Activated T-cell treated with anti-CD3 and anti-CD28 coated beads for 1 hour (primary cell): ENCODE data around the gene KLHL17.
"Not testable (repeated sequence)": the region's sequence is repeated elsewhere in the genome, so short reads cannot be mapped to it uniquely, and the experiment has no call there.

Source experiments
- DNase-seq: peaks from one replicate; pipeline ENCODE4 v3.0.0-alpha.2; 2020; ENCODE audit warnings: low read depth

Gene KLHL17

DNA sequence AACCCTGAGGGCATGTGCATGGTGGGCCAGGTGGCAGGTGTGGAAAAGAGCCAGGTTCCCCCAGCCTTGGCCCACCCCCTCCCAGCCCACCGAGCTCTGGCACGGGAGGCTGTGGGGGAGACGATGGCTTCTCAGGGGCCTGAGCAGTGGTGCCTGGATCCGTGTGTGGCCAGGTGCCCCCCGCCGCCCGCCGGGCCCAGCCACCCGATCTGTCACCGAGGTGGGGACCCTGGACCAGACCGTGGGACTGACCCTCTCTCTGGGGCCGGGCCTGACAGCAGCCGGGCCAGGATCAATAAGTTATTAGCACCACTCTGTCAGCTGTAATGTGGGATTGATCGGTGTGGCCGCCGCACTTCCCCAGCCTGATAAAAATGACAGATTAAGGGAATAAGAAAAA, 22.9 kb upstream of the KLHL17 start:
- no peak for DNase-seq

DNA sequence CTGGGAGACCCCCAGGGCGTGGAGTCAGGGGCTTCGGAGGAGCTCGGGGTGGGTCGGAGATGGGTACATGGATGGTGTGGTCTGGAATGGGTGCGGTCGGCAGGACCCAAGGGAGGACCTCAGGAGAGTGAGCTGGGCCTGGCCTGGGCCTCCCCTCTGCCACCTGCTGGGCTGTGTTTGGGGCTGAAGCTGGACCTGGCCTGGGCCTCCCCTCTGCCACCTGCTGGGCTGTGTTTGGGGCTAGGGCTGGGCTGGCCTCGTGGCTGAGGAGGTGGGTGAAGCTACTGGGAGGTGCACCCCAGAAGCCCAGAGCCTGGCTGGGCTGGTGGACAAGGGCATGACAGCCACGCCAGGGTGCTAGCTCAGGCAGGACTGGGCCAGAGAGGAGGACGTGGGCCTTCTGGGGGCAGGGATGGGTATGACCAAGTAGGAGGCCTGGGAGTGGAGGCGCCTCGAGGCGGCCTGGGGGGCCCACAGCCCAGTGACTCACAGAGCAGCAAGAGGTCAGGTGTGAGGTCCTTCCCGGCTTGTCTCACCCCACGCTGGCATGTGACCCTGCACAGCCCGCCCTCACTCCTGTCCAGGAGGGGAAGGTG, 22.2 kb upstream of the KLHL17 start:
- DNase-seq = no peak

DNA sequence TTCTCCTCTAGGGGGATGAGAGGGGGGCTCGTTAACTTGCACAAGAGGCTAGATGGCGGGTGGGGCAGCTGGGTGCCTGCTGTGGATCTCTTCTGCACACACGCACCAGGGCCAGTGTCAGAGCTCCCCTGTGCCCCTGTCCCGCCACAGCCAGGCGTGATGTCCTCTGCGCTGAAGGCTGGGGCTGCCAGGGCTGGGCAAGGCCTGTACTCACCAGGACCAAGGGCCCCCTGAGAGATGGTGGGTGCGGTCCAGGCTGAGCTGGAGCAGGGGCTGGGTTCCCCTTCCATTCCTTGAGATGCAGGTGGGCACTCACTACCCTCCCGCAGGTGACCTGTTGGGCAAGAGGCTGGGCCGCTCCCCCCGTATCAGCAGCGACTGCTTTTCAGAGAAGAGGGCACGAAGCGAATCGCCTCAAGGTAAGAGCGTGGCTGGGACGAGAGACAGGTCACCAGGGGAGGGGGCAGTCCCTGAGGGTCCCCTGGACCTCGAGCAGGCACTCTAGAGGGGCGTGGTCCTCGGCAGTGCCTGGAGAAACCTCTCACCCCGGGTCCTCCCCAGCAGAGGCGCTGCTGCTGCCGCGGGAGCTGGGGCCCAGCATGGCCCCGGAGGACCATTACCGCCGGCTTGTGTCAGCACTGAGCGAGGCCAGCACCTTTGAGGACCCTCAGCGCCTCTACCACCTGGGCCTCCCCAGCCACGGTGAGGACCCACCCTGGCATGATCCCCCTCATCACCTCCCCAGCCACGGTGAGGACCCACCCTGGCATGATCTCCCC, 21.5 kb upstream of the KLHL17 start:
- no peak for DNase-seq

DNA sequence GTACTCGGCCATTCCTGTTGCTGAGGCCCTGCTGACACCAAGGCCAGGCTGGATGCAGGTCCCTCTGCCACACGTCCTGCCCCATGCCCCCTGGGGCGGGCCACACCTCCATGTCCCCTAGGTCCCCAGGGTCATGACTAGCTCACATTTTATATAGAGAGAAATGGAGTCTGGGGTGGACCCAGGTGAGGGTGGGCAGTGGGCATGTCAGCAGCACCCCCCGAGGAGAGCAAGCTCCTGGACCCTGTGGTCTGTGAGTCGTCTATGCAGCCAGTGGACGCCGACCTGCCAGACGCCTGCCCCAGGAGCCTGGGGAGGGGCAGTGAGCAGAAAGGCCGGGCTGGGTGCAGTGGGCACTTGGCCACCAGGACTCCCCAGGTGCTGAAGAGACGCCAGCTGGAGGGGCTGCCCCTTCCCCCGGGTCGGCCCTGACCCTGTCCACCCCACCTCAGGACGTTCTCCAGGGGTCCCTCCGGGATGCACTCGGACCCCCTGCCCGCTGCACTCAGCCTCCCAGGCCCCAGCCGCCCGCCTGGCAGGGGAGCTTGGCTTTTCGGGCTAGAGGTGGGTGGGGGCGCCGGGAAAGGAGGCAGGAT, 20.8 kb upstream of the KLHL17 start:
- DNase-seq = no peak

DNA sequence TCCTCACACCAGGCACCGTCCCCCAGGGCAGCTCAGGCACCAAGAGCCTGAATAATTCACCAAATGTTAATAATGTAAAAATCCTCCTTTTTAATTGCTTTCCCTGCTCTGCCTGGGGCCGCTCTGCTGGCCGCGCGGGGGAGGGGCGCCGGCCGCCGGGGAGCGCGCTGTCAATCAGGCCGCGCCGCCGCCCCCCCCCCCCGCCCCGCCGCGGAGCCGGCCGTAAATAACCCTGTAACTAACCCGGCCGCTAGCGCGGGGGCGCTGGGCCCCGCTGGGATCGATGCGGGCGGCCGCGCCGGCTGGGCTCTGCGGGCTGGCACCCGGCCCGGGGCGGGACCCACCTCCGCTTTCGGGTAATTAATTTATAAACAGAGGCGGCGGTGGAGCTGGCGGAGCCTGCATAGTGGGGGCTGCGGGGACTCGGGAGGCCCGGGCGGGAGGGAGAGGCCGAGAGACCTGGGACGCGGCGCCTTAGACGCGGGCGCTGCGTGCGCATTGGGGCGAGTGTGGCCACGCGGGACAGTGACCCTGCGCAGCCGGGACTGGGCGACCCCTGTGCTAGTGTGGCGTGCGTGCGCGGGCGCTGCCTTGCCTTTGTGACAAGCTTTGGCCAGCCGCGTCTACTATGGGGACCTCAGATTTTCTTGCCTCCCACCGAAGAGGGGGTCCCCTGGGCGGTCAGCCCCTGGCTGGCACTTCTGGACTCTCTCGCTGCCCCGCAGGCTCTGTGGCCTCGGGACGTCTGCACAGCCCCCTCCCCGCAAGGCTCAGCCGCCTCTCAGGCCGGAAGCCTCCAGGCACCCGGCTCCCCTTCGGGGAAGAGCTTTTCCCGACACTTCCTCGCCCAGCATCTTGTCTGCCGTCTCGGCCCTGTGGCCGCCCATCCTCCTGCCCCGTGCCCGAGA, 20.0 kb upstream of the KLHL17 start:
- DNase-seq = no peak

DNA sequence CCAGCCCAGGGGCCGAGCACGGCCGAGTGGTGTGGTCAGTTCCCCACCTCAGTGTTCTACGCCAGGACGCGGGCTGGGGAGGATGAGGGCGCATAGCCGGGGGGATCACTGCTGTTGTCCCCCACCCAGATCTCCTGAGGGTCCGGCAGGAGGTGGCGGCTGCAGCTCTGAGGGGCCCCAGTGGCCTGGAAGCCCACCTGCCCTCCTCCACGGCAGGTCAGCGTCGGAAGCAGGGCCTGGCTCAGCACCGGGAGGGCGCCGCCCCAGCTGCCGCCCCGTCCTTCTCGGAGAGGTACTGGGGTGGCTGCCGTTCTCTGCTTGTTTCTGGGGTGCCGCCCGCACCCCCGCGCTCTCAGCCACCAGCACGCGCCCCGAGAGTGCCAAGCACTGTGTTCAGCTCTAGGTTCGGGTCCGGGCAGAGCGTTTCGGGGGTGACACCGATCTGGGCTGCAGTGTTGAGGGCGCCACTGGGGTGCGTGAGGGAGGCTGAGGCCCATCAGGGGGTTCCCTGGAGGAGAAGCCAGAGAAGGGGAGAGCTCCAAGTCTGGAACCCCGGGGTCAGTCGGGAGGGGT, 19.3 kb upstream of the KLHL17 start:
- no peak for DNase-seq

DNA sequence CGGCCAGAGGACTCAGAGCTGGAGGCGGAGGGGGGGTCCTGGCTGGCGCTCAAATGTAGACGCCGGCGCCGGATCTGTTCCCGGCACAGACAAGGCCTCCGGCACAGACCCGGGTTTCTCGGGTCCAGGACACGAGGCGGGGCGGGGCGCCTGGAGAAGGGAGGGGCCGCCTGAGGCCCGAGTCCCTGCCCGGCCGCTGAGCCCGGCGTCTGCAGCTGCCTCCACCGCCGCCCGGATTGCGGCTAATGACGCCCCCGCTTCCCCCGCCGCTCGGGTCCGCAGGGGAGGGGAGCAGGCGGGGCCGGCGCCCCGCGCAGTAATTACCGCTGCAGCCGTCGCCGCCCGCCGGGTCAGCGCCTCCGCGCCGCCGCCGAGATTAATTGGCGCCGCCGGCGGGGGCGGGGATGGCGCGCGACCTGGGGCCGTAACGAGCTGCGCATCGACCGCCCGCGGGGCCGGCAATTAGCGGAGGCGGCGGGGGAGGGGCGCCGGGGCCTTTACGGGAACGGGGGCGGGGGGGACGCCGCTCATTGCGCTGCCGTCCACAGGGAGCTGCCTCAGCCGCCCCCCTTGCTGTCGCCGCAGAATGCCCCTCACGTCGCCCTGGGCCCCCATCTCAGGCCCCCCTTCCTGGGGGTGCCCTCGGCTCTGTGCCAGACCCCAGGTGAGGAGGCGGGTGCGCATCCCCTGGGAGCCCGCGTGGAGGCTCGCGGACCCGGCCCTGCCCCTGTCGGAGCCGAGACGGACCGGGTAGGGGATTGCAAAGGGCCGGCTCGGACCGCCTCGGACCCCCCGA, 18.6 kb upstream of the KLHL17 start:
- no peak for DNase-seq

DNA sequence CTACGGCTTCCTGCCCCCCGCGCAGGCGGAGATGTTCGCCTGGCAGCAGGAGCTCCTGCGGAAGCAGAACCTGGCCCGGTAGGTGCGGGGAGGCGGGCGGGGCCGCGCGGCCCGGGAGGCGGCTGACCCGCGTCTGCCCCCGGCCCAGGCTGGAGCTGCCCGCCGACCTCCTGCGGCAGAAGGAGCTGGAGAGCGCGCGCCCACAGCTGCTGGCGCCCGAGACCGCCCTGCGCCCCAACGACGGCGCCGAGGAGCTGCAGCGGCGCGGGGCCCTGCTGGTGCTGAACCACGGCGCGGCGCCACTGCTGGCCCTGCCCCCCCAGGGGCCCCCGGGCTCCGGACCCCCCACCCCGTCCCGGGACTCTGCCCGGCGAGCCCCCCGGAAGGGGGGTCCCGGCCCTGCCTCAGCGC, 18.0 kb upstream of the KLHL17 start:
- DNase-seq = no peak

DNA sequence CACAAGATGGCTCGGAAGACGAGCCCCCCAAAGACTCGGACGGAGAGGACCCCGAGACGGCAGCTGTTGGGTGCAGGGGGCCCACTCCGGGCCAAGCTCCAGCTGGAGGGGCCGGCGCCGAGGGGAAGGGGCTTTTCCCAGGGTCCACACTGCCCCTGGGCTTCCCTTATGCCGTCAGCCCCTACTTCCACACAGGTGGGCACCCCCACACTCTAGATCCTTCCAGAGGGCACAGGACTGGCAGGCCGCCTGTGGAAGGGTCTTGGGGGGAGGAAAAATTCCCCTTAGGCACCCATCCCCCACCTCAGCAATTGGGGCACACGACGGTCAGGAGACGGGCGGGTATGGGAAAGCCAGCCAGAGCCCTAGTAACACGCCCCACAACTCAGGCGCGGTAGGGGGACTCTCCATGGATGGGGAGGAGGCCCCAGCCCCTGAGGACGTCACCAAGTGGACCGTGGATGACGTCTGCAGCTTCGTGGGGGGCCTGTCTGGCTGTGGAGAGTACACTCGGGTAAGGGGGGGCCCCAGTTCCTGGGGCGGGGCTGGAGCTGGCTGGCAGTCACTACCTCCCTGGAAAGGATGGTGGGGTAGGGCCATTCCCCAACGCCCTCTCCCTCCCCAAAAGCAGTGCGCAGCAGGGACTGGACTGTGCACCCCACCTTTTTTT, 17.4 kb upstream of the KLHL17 start:
- no peak for DNase-seq

DNA sequence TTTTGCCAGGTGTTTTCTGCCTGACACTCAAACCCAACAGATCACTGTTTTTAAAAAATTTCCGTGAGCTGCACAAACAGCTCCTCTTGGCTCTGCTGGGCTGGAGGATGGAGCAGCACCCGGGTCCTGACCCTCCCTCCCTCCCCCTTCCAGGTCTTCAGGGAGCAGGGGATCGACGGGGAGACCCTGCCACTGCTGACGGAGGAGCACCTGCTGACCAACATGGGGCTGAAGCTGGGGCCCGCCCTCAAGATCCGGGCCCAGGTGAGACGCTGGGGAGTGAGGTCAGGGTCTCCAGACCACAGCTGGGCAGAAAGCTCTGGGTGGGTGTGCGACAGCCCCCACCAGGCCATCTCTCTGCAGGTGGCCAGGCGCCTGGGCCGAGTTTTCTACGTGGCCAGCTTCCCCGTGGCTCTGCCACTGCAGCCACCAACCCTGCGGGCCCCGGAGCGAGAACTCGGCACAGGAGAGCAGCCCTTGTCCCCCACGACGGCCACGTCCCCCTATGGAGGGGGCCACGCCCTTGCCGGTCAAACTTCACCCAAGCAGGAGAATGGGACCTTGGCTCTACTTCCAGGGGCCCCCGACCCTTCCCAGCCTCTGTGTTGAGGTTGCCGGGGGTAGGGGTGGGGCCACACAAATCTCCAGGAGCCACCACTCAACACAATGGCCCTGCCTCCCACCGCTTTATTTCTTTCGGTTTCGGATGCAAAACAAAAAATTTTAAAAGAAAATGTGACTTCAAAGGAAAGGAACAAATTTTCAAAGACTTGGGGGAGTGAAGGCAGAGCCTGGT, 16.6 kb upstream of the KLHL17 start:
- no peak for DNase-seq

DNA sequence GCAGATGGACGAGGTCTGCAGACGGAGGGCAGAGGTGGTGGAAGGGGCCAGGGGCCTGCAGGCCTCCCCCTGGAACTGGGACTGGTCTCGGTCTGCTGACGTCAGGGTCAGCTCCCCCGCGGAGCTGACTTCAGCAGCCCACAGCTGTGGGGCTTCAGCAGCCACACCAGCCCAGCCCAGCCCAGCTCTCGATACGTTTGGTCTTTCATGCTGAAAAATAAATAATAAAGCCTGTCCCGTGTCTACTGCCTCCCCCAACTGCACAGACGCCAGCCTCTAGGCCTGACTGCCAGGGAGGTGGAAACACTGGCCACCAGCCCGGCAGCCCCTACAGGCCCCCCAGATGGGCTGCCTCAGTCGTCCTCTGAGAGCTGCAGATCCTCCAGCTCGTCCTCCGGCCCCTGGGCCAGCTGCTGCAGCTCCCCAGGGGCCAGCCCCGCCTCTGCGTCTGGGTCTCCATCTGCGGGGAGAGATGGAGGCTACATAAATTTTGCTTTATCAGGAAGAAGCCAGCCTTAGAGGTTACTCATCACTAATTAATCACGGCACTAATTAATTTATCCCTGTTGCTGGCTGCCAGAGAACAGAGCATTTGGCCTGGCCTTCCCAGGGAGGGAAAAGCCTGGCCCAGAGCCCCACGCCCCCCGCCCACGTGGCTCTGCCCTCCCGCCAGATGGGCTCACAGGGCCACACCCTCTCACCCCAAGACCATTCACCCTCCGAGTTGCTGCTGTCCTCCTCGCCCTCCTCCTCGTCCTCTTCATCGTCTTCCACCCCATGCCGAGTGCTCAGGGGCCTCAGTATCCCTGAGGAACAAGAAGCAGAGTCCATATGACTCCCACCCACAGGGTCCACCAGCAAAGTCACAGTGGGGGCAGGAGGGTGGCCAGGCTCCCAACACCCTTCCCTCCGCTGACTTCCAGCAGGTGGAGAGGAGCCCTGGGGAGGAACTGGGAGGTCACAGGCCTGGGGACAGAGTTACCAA, 15.8 kb upstream of the KLHL17 start:
- DNase-seq = no peak

DNA sequence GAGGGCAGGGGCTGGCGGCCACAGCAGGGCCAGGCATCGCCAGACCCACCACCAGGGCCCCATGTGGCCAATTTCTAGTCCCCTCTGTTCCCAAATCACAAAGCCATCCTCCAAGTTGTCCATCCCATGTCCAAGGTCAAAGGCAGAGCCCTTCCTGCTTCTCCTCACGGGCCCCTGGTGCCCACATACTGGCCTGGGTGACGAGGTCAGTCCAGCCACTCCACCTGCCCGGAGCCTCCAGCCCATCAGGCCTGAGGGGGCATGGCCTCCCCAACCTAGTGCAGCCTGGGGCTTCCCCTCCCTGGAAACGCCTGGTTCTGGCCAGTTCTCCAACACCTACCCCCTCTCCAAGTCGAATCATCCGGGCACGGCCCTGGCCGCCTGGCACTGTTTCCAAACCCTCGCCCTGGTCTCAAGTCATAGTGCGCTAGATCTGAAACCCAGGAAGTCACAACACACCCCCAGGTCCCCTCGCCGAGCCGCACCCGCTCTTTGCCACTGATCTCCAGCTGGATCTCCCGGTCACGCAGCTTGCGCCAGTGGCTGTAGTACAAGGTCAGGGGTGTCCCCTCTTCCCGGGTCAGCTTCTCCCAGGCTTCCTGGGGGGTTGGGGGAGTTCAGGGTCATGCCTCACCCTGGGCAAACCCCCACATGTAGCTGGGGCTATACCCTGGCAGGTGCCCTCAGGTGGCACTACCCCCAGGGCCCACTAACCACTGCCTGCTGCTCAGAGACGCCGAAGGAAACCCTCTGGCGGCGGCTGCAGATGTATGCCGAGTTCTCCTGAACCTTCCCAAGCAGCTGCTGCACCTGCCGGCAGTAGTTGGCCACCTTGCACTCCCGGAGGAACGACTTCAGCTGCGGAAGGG, 14.5 kb upstream of the KLHL17 start:
- DNase-seq = no peak

DNA sequence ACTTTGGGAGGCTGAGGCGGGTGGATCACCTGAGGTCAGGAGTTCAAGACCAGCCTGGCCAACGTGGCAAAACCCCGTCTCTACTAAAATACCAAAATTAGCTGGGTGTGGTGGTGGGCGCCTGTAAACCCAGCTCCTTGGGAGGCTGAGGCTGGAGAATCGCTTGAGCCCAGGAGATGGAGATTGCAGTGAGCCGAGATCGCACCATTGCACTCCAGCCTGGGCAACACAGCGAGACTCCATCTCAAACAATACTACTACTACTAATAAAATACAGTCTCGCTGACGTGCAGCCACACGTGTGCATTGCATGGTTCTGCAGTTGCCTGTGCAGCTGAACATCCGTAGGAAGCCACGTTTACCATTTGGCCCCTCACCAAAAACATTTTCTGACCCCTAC, 13.6 kb upstream of the KLHL17 start:
- DNase-seq = not testable (repeated sequence)

DNA sequence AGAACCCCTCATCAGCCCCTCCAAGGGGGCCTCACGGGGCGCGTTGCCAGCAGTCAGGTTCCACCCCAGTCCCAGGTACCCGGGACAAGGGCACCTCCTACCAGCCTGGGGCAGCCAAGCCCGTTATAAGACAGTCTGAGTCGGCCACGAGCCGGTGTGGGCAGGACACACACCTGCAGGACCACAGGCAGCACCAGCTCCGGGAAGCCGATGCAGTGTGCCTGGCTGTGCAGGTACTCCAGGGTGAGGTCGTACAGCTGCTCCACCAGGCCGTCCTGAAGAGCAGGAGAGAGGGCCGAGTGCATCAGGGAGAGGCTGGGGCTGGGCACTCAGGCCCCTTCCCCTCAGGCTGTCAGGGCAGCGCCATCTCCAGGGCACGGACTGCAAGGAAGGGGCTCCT, 12.4 kb upstream of the KLHL17 start:
- no peak for DNase-seq

DNA sequence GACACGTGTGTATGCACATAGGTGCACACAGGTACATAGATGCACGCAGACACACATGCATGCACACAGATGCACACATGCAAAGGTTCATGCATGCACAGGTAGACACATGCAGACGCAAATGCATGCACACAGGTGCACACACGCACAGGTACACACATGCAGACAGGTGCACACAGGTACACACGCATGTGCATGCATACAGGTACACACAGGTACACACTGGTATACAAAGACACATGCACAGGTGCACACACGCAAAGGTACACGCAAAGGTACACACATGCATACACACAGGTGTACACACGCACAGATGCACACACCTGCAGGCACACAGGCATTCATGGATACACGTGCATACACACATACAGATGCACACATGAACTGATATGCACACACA, 10.1 kb upstream of the KLHL17 start:
- DNase-seq = no peak

DNA sequence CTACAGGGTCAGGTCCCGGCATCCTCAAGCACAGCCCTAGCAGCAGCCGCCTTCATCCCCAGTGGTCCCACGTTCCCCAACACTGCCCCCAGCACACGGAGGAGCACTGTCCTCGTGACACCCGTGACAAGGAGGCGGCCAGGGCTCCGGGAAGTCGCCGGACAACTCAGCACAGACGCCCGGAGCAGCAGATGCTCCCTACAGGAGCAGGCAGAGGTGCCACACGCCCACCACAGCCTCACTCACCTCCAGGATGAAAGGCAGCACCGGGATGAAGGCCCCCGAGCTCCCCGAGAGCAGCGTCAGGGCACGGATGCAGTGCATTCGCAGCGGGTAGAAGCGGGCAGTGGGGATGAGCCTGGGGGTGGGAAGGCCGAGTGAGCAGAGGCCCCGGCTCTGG, 9.5 kb upstream of the KLHL17 start:
- DNase-seq = no peak

DNA sequence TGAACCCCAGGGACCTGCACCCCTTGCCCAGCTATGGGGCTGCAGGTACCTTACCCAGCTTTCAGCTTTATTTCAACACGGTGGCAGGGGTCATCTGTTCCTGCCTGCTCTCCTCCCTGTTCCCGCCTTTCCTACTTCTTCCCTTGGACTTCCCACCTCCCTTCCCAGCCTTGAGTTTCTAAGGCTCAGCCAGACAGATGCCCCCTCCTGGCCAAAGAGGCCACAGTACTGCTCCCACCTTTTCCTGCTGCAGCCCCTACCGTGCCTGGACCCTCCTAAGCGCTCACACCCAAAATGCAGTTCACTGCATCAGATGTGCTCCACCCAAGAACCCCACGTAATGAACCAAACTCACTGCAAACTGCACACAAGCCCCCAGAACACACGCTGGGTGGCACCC, 9.0 kb upstream of the KLHL17 start:
- no peak for DNase-seq

DNA sequence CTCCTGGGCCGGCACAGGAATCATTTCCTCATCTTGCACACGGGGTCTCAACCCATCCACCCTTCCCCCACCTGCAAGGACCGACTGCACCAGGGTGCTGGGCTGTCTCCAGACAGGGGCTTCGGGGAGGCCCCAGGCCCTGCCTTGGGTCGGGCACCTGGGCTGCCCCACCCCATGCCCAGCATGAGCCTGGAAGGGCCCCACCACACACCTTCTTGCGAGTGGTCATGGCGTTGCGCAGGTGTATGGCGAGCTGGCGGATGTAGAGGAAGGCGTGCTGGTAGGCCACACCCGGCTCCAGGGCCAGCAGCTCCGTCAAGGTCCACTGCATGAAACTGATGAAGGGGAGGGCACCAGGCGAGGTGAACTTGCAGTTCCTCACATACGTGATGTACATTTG, 8.2 kb upstream of the KLHL17 start:
- DNase-seq = no peak
